Panc1 (cell line): ENCODE results near the gene SLC25A33. TPM values are rescaled to one million over a fixed set of nuclear protein-coding genes. Genes with fewer than 3 reads are reported as not detected.

Experiments
- ATAC-seq: fragments of 200-7000 bp; cut with Tn5 transposase; 2 replicates; pipeline ENCODE4 v1.9.1; 2020; ENCODE audit warnings: mild to moderate bottlenecking, moderate library complexity
- BruUV-seq: library from RNA; stranded (reverse); fragments of 400-500 nt; replicated peaks from 2 replicates; lab custom pipeline; 2021; lab: Mats Ljungman, UMichigan
- CTCF ChIA-PET: fragments of 300-600 bp; sonication (Branson Sonifier 250); formaldehyde crosslinking; loops from one replicate; lab custom pipeline; 2022; ENCODE audit warnings: antibody characterized with exemption; lab: Charles Lee
- POLR2A ChIA-PET: fragments of 300-600 bp; sonication (Branson Sonifier 250); formaldehyde crosslinking; loops from one replicate; lab custom pipeline; 2022; ENCODE audit warnings: antibody characterized with exemption; lab: Charles Lee
- DNase-seq: peaks from one replicate; pipeline ENCODE4 v3.0.0-alpha.2; 2010; ENCODE audit warnings: low read depth, low spot score
- H3K27ac ChIP-seq: 2 replicates; pipeline ENCODE4 v1.5.1; 2011; ENCODE audit warnings: mild to moderate bottlenecking, low read length, inconsistent platforms
- H3K27me3 ChIP-seq: fragments of 200-500 bp; sonication (Bioruptor generic); 2 replicates; pipeline ENCODE4 v1.6.0; 2014; ENCODE audit warnings: low read length, inconsistent platforms; ENCODE audit not compliant: control insufficient read depth, insufficient read depth
- H3K36me3 ChIP-seq: fragments of 200-500 bp; sonication (Bioruptor generic); 2 replicates; pipeline ENCODE4 v1.5.1; 2014; ENCODE audit warnings: inconsistent platforms, mild to moderate bottlenecking, low read length, moderate library complexity; ENCODE audit not compliant: control insufficient read depth, insufficient read depth
- H3K4me1 ChIP-seq: 2 replicates; pipeline ENCODE4 v1.5.1; 2011; ENCODE audit warnings: inconsistent platforms, mild to moderate bottlenecking, low read length, moderate library complexity; ENCODE audit not compliant: control insufficient read depth, insufficient read depth
- H3K4me3 ChIP-seq, 2 experiments: 2 replicates each; pipeline ENCODE4 v1.5.1; 2011 to 2012; ENCODE audit warnings: low read depth in 2 of 2, low read length in 2 of 2, mild to moderate bottlenecking in 2 of 2, inconsistent platforms in 1 of 2, moderate library complexity in 1 of 2
- H3K9me3 ChIP-seq: fragments of 200-500 bp; sonication (Bioruptor generic); 2 replicates; pipeline ENCODE4 v1.5.1; 2014; ENCODE audit warnings: low read depth, mild to moderate bottlenecking, inconsistent platforms, low read length, moderate library complexity; ENCODE audit not compliant: control insufficient read depth, insufficient read depth
- POLR2AphosphoS5 ChIP-seq: IDR thresholded peaks from 2 replicates; pipeline ENCODE4 v1.6.1; 2012; ENCODE audit warnings: mild to moderate bottlenecking, low read depth, low read length, moderate library complexity
- SIN3A ChIP-seq: IDR thresholded peaks from 2 replicates; pipeline ENCODE4 v1.6.1; 2012; ENCODE audit warnings: low read depth, mild to moderate bottlenecking, low read length, moderate library complexity, borderline replicate concordance; ENCODE audit not compliant: insufficient read depth
- TCF7L2 ChIP-seq: IDR thresholded peaks from 2 replicates; pipeline ENCODE4 v1.6.1; 2011; ENCODE audit warnings: mild to moderate bottlenecking, low read depth, low read length, inconsistent platforms
- in situ Hi-C: cut with HindIII; loops from 2 replicates; pipeline ENCODE4 v1.10.0; 2016; ENCODE audit warnings: low sequenced_read_pairs, low pct_unique_long_range_greater_than_20kb
- intact Hi-C: fragments of 100-400 bp; cut with micrococcal nuclease; formaldehyde crosslinking; loops from one replicate; pipeline ENCODE4 v1.10.0; 2022; ENCODE audit not compliant: unreplicated experiment
- total RNA-seq: library from RNA; stranded (reverse); gene quantifications from one replicate; pipeline ENCODE4 v1.2.1, GENCODE V29; 2021; ENCODE audit not compliant: unreplicated experiment
- TF ChIP-seq, protein P1 (sequence below), 2 experiments: IDR thresholded peaks; 2 replicates each; pipeline ENCODE4 v1.6.1; 2011 to 2012; ENCODE audit warnings: low read depth in 2 of 2, control low read depth in 1 of 2, low read length in 1 of 2, mild to moderate bottlenecking in 1 of 2, moderate library complexity in 1 of 2; ENCODE audit not compliant: insufficient read depth in 1 of 2
- TF ChIP-seq, protein P2 (sequence below): fragments of 450-650 bp; IDR thresholded peaks from 2 replicates; pipeline ENCODE4 v1.5.1; 2017; ENCODE audit warnings: mild to moderate bottlenecking

SLC25A33 gene
- total RNA-seq, 1 experiment from 2014 or later: 13.4 TPM

DNA sequence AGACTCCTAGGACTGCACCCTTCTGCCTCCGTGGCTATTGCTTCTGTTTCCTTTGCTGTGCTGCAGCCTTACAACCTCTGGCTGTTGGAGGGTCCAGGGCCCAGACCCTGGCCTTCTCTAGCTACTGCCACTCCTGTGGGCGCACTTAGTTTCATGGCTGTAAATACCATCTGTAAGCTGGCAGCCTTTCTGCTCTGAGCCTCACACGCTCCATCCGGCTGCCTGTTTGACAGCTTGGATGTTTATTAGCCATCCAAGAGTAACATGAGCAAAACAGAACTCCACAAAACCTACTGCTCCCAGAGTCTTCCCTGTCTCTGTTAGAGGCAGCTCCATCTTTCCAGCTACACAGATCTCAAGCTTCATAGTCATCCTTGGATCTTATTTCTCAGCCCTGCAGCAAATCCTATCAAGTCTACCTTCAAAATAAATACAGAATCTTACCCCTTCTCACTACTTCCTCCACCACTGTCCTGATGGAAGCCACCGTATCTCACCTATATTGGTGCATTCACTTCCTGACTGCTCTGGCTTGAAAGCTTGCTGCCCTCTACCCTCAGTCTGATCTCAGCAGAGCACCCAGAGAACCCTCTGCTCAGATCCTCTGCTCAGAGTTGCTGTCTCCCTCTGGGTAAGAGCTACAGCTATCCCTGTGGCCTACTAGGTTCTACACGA is 19.1 kb downstream of the SLC25A33 start:
- in situ Hi-C loops (no loop called here), intact Hi-C loops (no loop called here)
- BruUV-seq: no TSS peak
- Histone ChIP-seq H3K27ac (no peak overlapping the region), H3K27me3 (no peaks in the 10 kb centered on the region), H3K4me3 (no peak overlapping the region), H3K9me3 (no peaks in the 10 kb centered on the region), H3K4me1 (no peaks in the 10 kb centered on the region), H3K36me3 (no peaks in the 10 kb centered on the region)
- CTCF ChIA-PET: no interaction called here
- POLR2A ChIA-PET: interaction anchor here (0.6 kb wide), 1 partner anchor 269 kb away, joined by 3 read pairs; no protein-coding TSS in a partner anchor
- TF ChIP-seq, protein P1, sequence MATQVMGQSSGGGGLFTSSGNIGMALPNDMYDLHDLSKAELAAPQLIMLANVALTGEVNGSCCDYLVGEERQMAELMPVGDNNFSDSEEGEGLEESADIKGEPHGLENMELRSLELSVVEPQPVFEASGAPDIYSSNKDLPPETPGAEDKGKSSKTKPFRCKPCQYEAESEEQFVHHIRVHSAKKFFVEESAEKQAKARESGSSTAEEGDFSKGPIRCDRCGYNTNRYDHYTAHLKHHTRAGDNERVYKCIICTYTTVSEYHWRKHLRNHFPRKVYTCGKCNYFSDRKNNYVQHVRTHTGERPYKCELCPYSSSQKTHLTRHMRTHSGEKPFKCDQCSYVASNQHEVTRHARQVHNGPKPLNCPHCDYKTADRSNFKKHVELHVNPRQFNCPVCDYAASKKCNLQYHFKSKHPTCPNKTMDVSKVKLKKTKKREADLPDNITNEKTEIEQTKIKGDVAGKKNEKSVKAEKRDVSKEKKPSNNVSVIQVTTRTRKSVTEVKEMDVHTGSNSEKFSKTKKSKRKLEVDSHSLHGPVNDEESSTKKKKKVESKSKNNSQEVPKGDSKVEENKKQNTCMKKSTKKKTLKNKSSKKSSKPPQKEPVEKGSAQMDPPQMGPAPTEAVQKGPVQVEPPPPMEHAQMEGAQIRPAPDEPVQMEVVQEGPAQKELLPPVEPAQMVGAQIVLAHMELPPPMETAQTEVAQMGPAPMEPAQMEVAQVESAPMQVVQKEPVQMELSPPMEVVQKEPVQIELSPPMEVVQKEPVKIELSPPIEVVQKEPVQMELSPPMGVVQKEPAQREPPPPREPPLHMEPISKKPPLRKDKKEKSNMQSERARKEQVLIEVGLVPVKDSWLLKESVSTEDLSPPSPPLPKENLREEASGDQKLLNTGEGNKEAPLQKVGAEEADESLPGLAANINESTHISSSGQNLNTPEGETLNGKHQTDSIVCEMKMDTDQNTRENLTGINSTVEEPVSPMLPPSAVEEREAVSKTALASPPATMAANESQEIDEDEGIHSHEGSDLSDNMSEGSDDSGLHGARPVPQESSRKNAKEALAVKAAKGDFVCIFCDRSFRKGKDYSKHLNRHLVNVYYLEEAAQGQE (IDR thresholded peaks at IDR 0.05; ENCODE audit: insufficient read depth in 1 of 2, low read depth in 2 of 2, low read length in 1 of 2): no peak
- TF ChIP-seq TCF7L2: no peak
- TF ChIP-seq SIN3A: no peak
- TF ChIP-seq, protein P2, sequence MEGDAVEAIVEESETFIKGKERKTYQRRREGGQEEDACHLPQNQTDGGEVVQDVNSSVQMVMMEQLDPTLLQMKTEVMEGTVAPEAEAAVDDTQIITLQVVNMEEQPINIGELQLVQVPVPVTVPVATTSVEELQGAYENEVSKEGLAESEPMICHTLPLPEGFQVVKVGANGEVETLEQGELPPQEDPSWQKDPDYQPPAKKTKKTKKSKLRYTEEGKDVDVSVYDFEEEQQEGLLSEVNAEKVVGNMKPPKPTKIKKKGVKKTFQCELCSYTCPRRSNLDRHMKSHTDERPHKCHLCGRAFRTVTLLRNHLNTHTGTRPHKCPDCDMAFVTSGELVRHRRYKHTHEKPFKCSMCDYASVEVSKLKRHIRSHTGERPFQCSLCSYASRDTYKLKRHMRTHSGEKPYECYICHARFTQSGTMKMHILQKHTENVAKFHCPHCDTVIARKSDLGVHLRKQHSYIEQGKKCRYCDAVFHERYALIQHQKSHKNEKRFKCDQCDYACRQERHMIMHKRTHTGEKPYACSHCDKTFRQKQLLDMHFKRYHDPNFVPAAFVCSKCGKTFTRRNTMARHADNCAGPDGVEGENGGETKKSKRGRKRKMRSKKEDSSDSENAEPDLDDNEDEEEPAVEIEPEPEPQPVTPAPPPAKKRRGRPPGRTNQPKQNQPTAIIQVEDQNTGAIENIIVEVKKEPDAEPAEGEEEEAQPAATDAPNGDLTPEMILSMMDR: no peak
- TF ChIP-seq POLR2AphosphoS5: no peak
- ATAC-seq (no peak), DNase-seq (no peak)

DNA sequence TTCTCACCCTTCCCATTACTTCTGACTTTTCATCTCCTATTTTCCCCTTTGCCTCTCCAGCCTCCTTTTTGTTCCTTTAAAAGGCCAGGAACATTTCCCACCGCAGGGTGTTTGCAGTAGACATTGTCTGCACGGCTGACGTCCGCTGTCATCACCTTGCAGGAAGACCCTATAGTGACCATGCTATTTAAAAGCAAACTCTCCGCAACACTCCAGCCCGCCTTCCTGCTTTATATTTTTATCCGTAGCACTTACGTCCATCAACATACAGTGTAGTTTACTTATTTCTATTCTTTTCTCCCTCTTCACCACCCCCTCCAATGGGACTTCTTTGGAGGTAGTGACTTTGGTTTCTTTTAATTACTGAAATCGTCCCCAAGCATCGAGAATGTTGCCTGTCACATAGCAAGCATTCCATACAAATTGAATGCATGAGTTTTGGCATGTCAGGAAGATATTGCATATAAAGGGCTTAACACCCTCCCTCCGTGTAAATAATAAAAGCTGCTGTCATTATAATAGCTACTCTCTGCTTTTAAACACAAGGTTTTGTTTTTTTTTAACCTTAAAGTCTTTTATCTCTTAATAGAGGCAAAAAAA is 19.8 kb downstream of the SLC25A33 start:
- DNase-seq: no peak
- no TSS peak for BruUV-seq
- Histone ChIP-seq H3K4me3 (no peak overlapping the region), H3K27me3 (no peaks in the 10 kb centered on the region), H3K27ac (no peak overlapping the region), H3K4me1 (no peaks in the 10 kb centered on the region), H3K9me3 (no peaks in the 10 kb centered on the region), H3K36me3 (no peaks in the 10 kb centered on the region)
- TF ChIP-seq, protein P1 (IDR thresholded peaks at IDR 0.05; ENCODE audit: insufficient read depth in 1 of 2, low read depth in 2 of 2, low read length in 1 of 2): no peak
- TF ChIP-seq SIN3A (no peak), TCF7L2 (no peak), POLR2AphosphoS5 (no peak)
- TF ChIP-seq, protein P2: no peak
- ATAC-seq: no peak
- ChIA-PET POLR2A (interaction anchor here (0.6 kb wide), 2 partner anchors 9 to 270 kb away, joined by 3 read pairs; no protein-coding TSS in a partner anchor), CTCF (no interaction called here)
- in situ Hi-C loops: no loop called here
- intact Hi-C loops: no loop called here
